IMR-90 (cell line): ENCODE measurements around the gene OTOG. TPM values are rescaled to one million over a fixed set of nuclear protein-coding genes. Genes with fewer than 3 reads are reported as not detected.
A peak's percentile ranks its signal among the peaks of the same experiment; 100 is the strongest.

Experiments used
- ATAC-seq: fragments of 200-7000 bp; cut with Tn5 transposase; 2 replicates; pipeline ENCODE4 v1.9.1; 2020; ENCODE audit warnings: low read depth, mild to moderate bottlenecking, moderate library complexity
- BruUV-seq: library from RNA; stranded (reverse); fragments of 400-500 nt; replicated peaks from 2 replicates; lab custom pipeline; 2021; lab: Mats Ljungman, UMichigan
- CTCF ChIA-PET: fragments of 300-600 bp; formaldehyde crosslinking; extraction: SDS; loops from one replicate; lab custom pipeline; 2021; ENCODE audit warnings: antibody characterized with exemption; lab: Yijun Ruan, JAX
- POLR2A ChIA-PET: fragments of 300-600 bp; sonication (Branson Sonifier 250); formaldehyde crosslinking; loops from one replicate; lab custom pipeline; 2022; ENCODE audit warnings: antibody characterized with exemption; ENCODE audit not compliant: unreplicated experiment; lab: Charles Lee
- DNase-seq: peaks from one replicate; pipeline ENCODE4 v3.0.0; 2013
- H2AFZ ChIP-seq: replicated peaks from 2 replicates; pipeline ENCODE3; 2013; ENCODE audit warnings: low read length, mild to moderate bottlenecking; ENCODE audit not compliant: poor library complexity
- H2AK5ac ChIP-seq: 2 replicates; pipeline ENCODE4 v1.6.1; 2013; ENCODE audit warnings: low read depth, low read length, inconsistent platforms
- H2AK9ac ChIP-seq: replicated peaks from 2 replicates; pipeline ENCODE3; 2013; ENCODE audit warnings: mild to moderate bottlenecking, low read depth, low read length, moderate library complexity; ENCODE audit not compliant: poor library complexity
- H2BK120ac ChIP-seq: 2 replicates; pipeline ENCODE4 v1.6.1; 2013; ENCODE audit warnings: low read depth, low read length, inconsistent platforms
- H2BK15ac ChIP-seq: 3 replicates; pipeline ENCODE4 v1.6.1; 2013; ENCODE audit warnings: low read depth, low read length, inconsistent platforms
- H2BK20ac ChIP-seq: 2 replicates; pipeline ENCODE4 v1.6.1; 2013; ENCODE audit warnings: low read depth, mild to moderate bottlenecking, inconsistent platforms, low read length, moderate library complexity
- H2BK5ac ChIP-seq: 2 replicates; pipeline ENCODE4 v1.6.1; 2013; ENCODE audit warnings: mild to moderate bottlenecking, low read depth, low read length, inconsistent platforms; ENCODE audit not compliant: poor library complexity, severe bottlenecking
- H3K14ac ChIP-seq: replicated peaks from 2 replicates; pipeline ENCODE4 v1.6.1; 2013; ENCODE audit warnings: low read depth, low read length, inconsistent platforms
- H3K18ac ChIP-seq: 2 replicates; pipeline ENCODE4 v1.6.1; 2013; ENCODE audit warnings: low read depth, low read length, control low read depth
- H3K23ac ChIP-seq: 2 replicates; pipeline ENCODE4 v1.6.1; 2013; ENCODE audit warnings: low read depth, low read length, inconsistent platforms
- H3K27ac ChIP-seq: 2 replicates; pipeline ENCODE4 v1.5.1; 2013; ENCODE audit warnings: mild to moderate bottlenecking, control low read depth, low read length; ENCODE audit not compliant: insufficient read depth
- H3K27me3 ChIP-seq: 2 replicates; pipeline ENCODE4 v1.6.1; 2013; ENCODE audit warnings: low read length; ENCODE audit not compliant: control insufficient read depth, insufficient read depth
- H3K36me3 ChIP-seq: 2 replicates; pipeline ENCODE4 v1.6.1; 2013; ENCODE audit warnings: low read length, mixed read lengths; ENCODE audit not compliant: control insufficient read depth, insufficient read depth
- H3K4ac ChIP-seq: 2 replicates; pipeline ENCODE4 v1.6.1; 2013; ENCODE audit warnings: low read depth, low read length, inconsistent platforms
- H3K4me1 ChIP-seq: 2 replicates; pipeline ENCODE4 v1.6.1; 2013; ENCODE audit warnings: low read length, mixed read lengths; ENCODE audit not compliant: control insufficient read depth, insufficient read depth
- H3K4me2 ChIP-seq: 2 replicates; pipeline ENCODE4 v1.6.1; 2013; ENCODE audit warnings: low read depth, mild to moderate bottlenecking, control low read depth, low read length, moderate library complexity
- H3K4me3 ChIP-seq: 2 replicates; pipeline ENCODE4 v1.5.1; 2013; ENCODE audit warnings: low read depth, mild to moderate bottlenecking, control low read depth, low read length, moderate library complexity; ENCODE audit not compliant: insufficient read depth
- H3K56ac ChIP-seq: 2 replicates; pipeline ENCODE4 v1.6.1; 2013; ENCODE audit warnings: low read length, inconsistent platforms; ENCODE audit not compliant: insufficient read depth; ENCODE audit errors: extremely low read depth
- H3K79me1 ChIP-seq, 2 experiments: 2 replicates each; pipeline ENCODE4 v1.6.1; 2013; ENCODE audit warnings: low read length in 2 of 2, inconsistent platforms in 1 of 2, low read depth in 1 of 2
- H3K9ac ChIP-seq: 2 replicates; pipeline ENCODE4 v1.6.1; 2013; ENCODE audit warnings: low read depth, low read length, control low read depth
- H3K9me1 ChIP-seq: 2 replicates; pipeline ENCODE4 v1.6.1; 2013; ENCODE audit warnings: low read length, inconsistent platforms; ENCODE audit not compliant: insufficient read depth
- H3K9me3 ChIP-seq: 2 replicates; pipeline ENCODE4 v1.6.1; 2013; ENCODE audit warnings: low read length; ENCODE audit not compliant: control insufficient read depth, insufficient read depth
- H4K20me1 ChIP-seq: 2 replicates; pipeline ENCODE4 v1.6.1; 2013; ENCODE audit warnings: low read length, inconsistent platforms; ENCODE audit not compliant: insufficient read depth
- H4K5ac ChIP-seq: 2 replicates; pipeline ENCODE4 v1.6.1; 2013; ENCODE audit warnings: mild to moderate bottlenecking, low read depth, low read length, control low read depth
- H4K8ac ChIP-seq, 2 experiments: 2 replicates each; pipeline ENCODE4 v1.6.1; 2013; ENCODE audit warnings: low read depth in 2 of 2, low read length in 2 of 2, control low read depth in 1 of 2, inconsistent platforms in 1 of 2
- H4K91ac ChIP-seq: 2 replicates; pipeline ENCODE4 v1.6.1; 2013; ENCODE audit warnings: low read depth, low read length, inconsistent platforms; ENCODE audit not compliant: insufficient read depth
- CHD1 ChIP-seq: IDR thresholded peaks from 2 replicates; pipeline ENCODE4 v1.6.1; 2012; ENCODE audit warnings: low read depth, low read length, improper control_type of control experiment
- ELK1 ChIP-seq: fragments of 150-350 bp; IDR thresholded peaks from 2 replicates; pipeline ENCODE4 v1.6.1; 2016; ENCODE audit warnings: low read depth, mild to moderate bottlenecking, low read length, moderate library complexity, borderline replicate concordance
- MAFK ChIP-seq: IDR thresholded peaks from 2 replicates; pipeline ENCODE4 v1.6.1; 2012; ENCODE audit warnings: low read depth, low read length, improper control_type of control experiment
- MAZ ChIP-seq: IDR thresholded peaks from 2 replicates; pipeline ENCODE4 v1.6.1; 2012; ENCODE audit warnings: low read depth, mild to moderate bottlenecking, low read length, improper control_type of control experiment, moderate library complexity, borderline replicate concordance
- MXI1 ChIP-seq: IDR thresholded peaks from 2 replicates; pipeline ENCODE4 v1.6.1; 2012; ENCODE audit warnings: low read depth, mild to moderate bottlenecking, low read length, moderate library complexity, borderline replicate concordance
- NFE2L2 ChIP-seq: fragments of 150-350 bp; IDR thresholded peaks from 2 replicates; pipeline ENCODE4 v1.6.1; 2016; ENCODE audit warnings: low read depth, mild to moderate bottlenecking, low read length
- RFX5 ChIP-seq: IDR thresholded peaks from 2 replicates; pipeline ENCODE4 v1.8.0; 2012; ENCODE audit warnings: low read depth, mild to moderate bottlenecking, low read length, moderate library complexity
- SMC3 ChIP-seq: fragments of 150-350 bp; IDR thresholded peaks from 2 replicates; pipeline ENCODE4 v1.6.1; 2016; ENCODE audit warnings: low read depth, mild to moderate bottlenecking, antibody characterized with exemption, low read length, moderate library complexity
- USF2 ChIP-seq: fragments of 150-350 bp; IDR thresholded peaks from 2 replicates; pipeline ENCODE4 v1.6.1; 2017; ENCODE audit warnings: mild to moderate bottlenecking, antibody characterized with exemption, low read length, low read depth
- WGBS, 2 experiments: methylation state at CpG; one replicate each; pipeline versions ENCODE4 v1.1.5 to v1.1.7; 2013; ENCODE audit warnings: missing lambda C conversion rate in 2 of 2; ENCODE audit not compliant: insufficient read length in 1 of 2; ENCODE audit errors: extremely low coverage in 2 of 2; 5-methylcytosine and 5-hydroxymethylcytosine counted together
- dilution Hi-C: fragments of 300-500 bp; cut with HindIII; formaldehyde crosslinking; loops from one replicate; pipeline ENCODE4 v1.14.3; 2018; ENCODE audit warnings: low sequenced_read_pairs; ENCODE audit not compliant: unreplicated experiment
- in situ Hi-C: fragments of 300-500 bp; cut with MboI; formaldehyde crosslinking; loops from 3 replicates; pipeline ENCODE4 v1.14.3; 2019; ENCODE audit warnings: low sequenced_read_pairs, inconsistent platforms, mixed read lengths
- intact Hi-C: fragments of 100-400 bp; cut with micrococcal nuclease; formaldehyde crosslinking; loops from 2 replicates; pipeline ENCODE4 v1.10.0; 2022
- polyA plus RNA-seq, 3 experiments: library from polyadenylated mRNA; depleted of rRNA; stranded (reverse); fragments of >200 nt; gene quantifications; 2 replicates each; pipeline ENCODE4 v1.2.3, GENCODE V29; 2012; ENCODE audit warnings: low replicate concordance in 1 of 3
- total RNA-seq: library from RNA; depleted of rRNA; stranded (reverse); fragments of >200 nt; gene quantifications from 2 replicates; pipeline ENCODE4 v1.2.3, GENCODE V29; 2012
- TF ChIP-seq, protein P1 (sequence below): conservative IDR thresholded peaks from 2 replicates; pipeline ENCODE4 v1.5.1; 2012; ENCODE audit warnings: mild to moderate bottlenecking, low read depth, low read length, improper control_type of control experiment

Gene OTOG
- total and polyA plus RNA-seq, 2 of the 4 experiments (the other 2 are of a cell fraction) = not detected

DNA sequence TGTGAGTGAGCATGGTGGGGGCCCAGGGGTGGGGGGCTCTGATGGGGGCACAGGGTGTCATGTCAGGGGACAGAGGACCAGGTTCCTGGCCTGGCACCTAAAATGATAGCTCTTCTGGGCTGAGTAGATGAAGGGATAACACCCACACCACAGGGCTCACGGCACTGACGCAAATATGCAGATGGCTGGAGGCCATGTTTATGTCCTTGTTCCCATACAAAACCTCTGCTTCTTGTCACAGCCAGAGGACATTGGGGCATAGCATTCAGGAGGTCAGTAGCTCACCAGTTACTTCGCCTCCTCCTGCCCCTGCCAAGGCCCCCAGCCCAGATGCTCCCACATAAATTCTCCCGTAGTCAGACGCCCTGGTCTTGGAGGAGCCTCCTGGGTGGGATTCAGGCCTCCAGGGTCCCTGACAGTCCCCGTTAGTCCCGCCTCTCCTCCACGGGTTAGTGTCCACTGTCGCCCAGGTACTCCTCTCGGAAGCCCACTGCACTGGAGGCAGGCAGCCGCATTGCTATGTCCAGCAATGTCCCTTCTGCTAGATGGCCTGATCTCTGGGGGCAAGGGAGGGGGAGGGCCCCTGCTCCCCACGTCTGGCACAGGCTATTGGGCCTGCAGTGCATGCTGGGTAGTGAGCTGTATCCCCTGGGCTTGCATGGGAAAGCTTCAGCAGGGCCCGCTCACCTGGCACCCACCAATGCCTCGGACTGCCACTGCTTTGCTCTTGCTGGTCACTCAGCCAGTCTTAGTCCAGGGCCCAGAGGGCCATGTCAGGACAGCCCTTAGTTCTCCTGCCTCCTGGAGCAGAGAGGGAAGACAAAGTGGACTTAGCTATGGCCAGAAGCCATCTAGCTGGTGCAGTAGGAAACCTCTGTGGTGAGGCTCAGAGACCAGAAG, 96.7 kb downstream of the OTOG start (continued):
- no peak for TF ChIP-seq SMC3

- dilution Hi-C loops (no loop called here), in situ Hi-C loops (no loop called here), intact Hi-C loops (no loop called here)
- ChIA-PET POLR2A (no interaction called here), CTCF (no interaction called here)
- Histone ChIP-seq H2BK120ac (no peak overlapping the region), H3K4ac (no peak overlapping the region), H3K4me1 (no peaks in the 10 kb centered on the region), H3K9me3 (no peaks in the 10 kb centered on the region), H3K18ac (no peak overlapping the region), H3K36me3 (no peaks in the 10 kb centered on the region), H2BK5ac (no peak overlapping the region), H4K91ac (no peak overlapping the region), H3K9ac (no peak overlapping the region), H3K4me2 (no peak overlapping the region), H2AK5ac (no peak overlapping the region), H4K20me1 (no peaks in the 10 kb centered on the region), H4K5ac (no peak overlapping the region), H2BK15ac (no peak overlapping the region), H3K9me1 (no peaks in the 10 kb centered on the region), H2BK20ac (no peak overlapping the region), H3K27me3 (no peaks in the 10 kb centered on the region), H2AFZ (no peak overlapping the region), H3K27ac (no peak overlapping the region), H3K56ac (no peak overlapping the region), H4K8ac (no peak overlapping the region), H3K23ac (no peak overlapping the region), H3K4me3 (no peak overlapping the region), H2AK9ac (peak overlapping the region; percentile 10), H3K14ac (no peak overlapping the region), H3K79me1 (no peaks in the 10 kb centered on the region)
- no peak for ATAC-seq
- no peak for DNase-seq
- BruUV-seq = no TSS peak
- no CpG with 5 or more reads among the region's 15 CpGs for WGBS, 2 experiments
- TF ChIP-seq ELK1 (no peak), USF2 (no peak), CHD1 (no peak), SMC3 (no peak), MAFK (no peak), MAZ (no peak), RFX5 (no peak), NFE2L2 (no peak), MXI1 (no peak)
- TF ChIP-seq, protein P1, sequence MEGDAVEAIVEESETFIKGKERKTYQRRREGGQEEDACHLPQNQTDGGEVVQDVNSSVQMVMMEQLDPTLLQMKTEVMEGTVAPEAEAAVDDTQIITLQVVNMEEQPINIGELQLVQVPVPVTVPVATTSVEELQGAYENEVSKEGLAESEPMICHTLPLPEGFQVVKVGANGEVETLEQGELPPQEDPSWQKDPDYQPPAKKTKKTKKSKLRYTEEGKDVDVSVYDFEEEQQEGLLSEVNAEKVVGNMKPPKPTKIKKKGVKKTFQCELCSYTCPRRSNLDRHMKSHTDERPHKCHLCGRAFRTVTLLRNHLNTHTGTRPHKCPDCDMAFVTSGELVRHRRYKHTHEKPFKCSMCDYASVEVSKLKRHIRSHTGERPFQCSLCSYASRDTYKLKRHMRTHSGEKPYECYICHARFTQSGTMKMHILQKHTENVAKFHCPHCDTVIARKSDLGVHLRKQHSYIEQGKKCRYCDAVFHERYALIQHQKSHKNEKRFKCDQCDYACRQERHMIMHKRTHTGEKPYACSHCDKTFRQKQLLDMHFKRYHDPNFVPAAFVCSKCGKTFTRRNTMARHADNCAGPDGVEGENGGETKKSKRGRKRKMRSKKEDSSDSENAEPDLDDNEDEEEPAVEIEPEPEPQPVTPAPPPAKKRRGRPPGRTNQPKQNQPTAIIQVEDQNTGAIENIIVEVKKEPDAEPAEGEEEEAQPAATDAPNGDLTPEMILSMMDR = no peak
These were observed 98.3 kb downstream of the OTOG start for GRCh38 chr11:17645190-17645970.
